ENCODE measurements around the gene FBRS. TPM values are rescaled to one million over a fixed set of nuclear protein-coding genes. Genes with fewer than 3 reads are reported as not detected.

Gene FBRS
- total and polyA plus RNA-seq, 2 of the 13 experiments (the other 11 are each of a cell fraction or from before 2014, with no cell fraction given): 13.7 to 16.2 TPM

DNA sequence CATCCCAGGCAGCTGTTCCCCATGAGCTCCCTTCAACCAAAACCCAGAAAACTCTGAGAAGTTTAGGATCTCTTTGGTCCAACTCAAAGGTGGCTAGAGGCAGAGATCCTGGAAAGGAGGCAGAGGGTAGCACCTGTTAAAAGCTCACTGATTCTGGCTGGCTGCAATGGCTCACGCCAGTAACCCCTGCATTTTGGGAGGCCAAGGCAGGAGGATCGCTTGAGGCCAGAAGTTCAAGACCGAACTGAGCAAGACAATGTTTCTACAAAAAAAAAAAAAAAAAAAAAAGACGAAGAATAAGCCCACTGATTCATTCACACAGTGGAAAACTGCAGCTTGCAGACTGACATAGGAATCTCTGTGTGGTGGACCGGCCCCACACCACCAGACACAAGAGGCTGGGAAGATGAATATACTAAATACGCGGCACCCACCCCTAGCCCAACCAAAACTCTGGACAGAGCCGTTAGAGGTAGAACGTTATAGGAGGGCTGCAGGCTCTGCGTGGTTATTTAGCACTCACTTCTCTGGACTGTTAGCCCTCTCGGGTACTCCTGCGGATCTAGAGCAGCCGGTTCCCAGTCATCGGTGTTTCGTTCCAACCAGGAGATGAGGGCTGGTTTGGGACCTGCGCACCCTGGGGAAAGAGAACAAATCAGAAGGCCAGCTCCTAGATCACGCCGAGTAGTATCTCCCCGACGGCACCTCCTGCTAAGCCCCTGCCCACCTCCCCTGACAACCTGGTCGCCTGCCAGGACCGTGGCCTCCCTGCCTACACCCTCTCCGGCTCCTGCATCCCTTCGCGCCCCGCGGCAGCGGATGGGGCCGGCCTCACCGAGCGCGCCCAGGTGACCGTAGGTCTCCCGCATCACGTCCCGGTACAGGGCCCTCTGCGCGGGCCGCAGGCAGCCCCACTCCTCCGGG is 49.0 kb upstream of the FBRS start (continued):
- TF ChIP-seq ARID5B (CRISPR knock-in tag; IDR thresholded peaks at IDR 0.05) (no peak), MXD4 (CRISPR knock-in tag; IDR thresholded peaks at IDR 0.05) (no peak), ZNF788 (CRISPR knock-in tag; IDR thresholded peaks at IDR 0.05; ENCODE audit: borderline replicate concordance) (no peak; the same call in 1 of the 2 replicates), ZSCAN31 (CRISPR knock-in tag; IDR thresholded peaks at IDR 0.05; ENCODE audit: low read depth) (no peak), ZNF362 (CRISPR knock-in tag; IDR thresholded peaks at IDR 0.05; ENCODE audit: borderline replicate concordance) (no peak), ZNF232 (CRISPR knock-in tag; IDR thresholded peaks at IDR 0.05; ENCODE audit: borderline replicate concordance) (no peak), ZNF580 (CRISPR knock-in tag; IDR thresholded peaks at IDR 0.05; ENCODE audit: borderline replicate concordance, low read depth) (no peak), HNF4A (CRISPR knock-in tag; IDR thresholded peaks at IDR 0.05) (no peak), ZMAT3 (CRISPR knock-in tag; conservative IDR thresholded peaks at IDR 0.05) (no peak), AFF4 (CRISPR knock-in tag; IDR thresholded peaks at IDR 0.05) (no peak), ZNF780A (CRISPR knock-in tag; IDR thresholded peaks at IDR 0.05) (no peak), ISL2 (CRISPR knock-in tag; IDR thresholded peaks at IDR 0.05) (no peak; the same call in 1 of the 2 replicates), SIN3B (IDR thresholded peaks at IDR 0.05; ENCODE audit: low read length) (no peak), PITX1 (CRISPR knock-in tag; IDR thresholded peaks at IDR 0.05) (0 out of 2 replicates have a peak, but pooled peaks have one; percentile 13), EZH2 (conservative IDR thresholded peaks at IDR 0.05; ENCODE audit: low read depth, low read length) (no peak)
- TF ChIP-seq, protein P1, sequence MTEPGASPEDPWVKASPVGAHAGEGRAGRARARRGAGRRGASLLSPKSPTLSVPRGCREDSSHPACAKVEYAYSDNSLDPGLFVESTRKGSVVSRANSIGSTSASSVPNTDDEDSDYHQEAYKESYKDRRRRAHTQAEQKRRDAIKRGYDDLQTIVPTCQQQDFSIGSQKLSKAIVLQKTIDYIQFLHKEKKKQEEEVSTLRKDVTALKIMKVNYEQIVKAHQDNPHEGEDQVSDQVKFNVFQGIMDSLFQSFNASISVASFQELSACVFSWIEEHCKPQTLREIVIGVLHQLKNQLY (CRISPR knock-in tag; IDR thresholded peaks at IDR 0.05): no peak
